ENCODE results near the gene CLDN18. TPM values are rescaled to one million over a fixed set of nuclear protein-coding genes. Genes with fewer than 3 reads are reported as not detected.

The CLDN18 gene
- total RNA-seq, 1 donor from 2014 or later, result 0.11 TPM

- intact Hi-C loops (cut with DNase I), result loop anchor here (1.0 to 5.0 kb wide), 2 partner anchors 51 to 104 kb away; partner anchors contain the start of gene DBR1
- peak in 1 of 2 donors; percentile 84 for DNase-seq (ENCODE audit: low spot score in 2 of 2)
- Histone ChIP-seq H3K27ac (no peak overlapping the region), H3K4me3 (no peak overlapping the region), H3K36me3 (peaks cover 43 to 65% of the 10 kb centered on the region in 2 donors), H3K9me3 (no peaks in the 10 kb centered on the region), H3K27me3 (no peaks in the 10 kb centered on the region), H3K4me1 (no peaks in the 10 kb centered on the region)
- TF ChIP-seq CTCF (IDR thresholded peaks at IDR 0.05), result peak; percentile 92 to 97 (median 93)
Measured at GRCh38 chr3:138068579-138069174, 58.7 kb downstream of the CLDN18 start.

- no peak for TF ChIP-seq CTCF (IDR thresholded peaks at IDR 0.05)
- Histone ChIP-seq H3K27me3 (no peaks in the 10 kb centered on the region), H3K27ac (no peak overlapping the region), H3K4me3 (no peak overlapping the region), H3K9me3 (no peaks in the 10 kb centered on the region), H3K4me1 (no peaks in the 10 kb centered on the region), H3K36me3 (peaks cover 34 to 58% of the 10 kb centered on the region in 2 donors)
- intact Hi-C loops (cut with DNase I), result no loop called here
- DNase-seq (ENCODE audit: low spot score in 2 of 2), result no peak
Measured at GRCh38 chr3:138070006-138070405, 60.0 kb downstream of the CLDN18 start.

- Histone ChIP-seq H3K4me1 (no peaks in the 10 kb centered on the region), H3K4me3 (no peak overlapping the region), H3K36me3 (peaks cover 35 to 50% of the 10 kb centered on the region in 2 donors), H3K27me3 (no peaks in the 10 kb centered on the region), H3K9me3 (no peaks in the 10 kb centered on the region), H3K27ac (no peak overlapping the region)
- intact Hi-C loops (cut with DNase I), result no loop called here
- TF ChIP-seq CTCF (IDR thresholded peaks at IDR 0.05), result no peak
- no peak for DNase-seq (ENCODE audit: low spot score in 2 of 2)
Measured at GRCh38 chr3:138072796-138073195, 62.8 kb downstream of the CLDN18 start.

- no peak for DNase-seq (ENCODE audit: low spot score in 2 of 2)
- Histone ChIP-seq H3K27me3 (no peaks in the 10 kb centered on the region), H3K4me1 (no peaks in the 10 kb centered on the region), H3K36me3 (peaks cover 57 to 68% of the 10 kb centered on the region in 2 donors), H3K9me3 (no peaks in the 10 kb centered on the region), H3K27ac (no peak overlapping the region), H3K4me3 (no peak overlapping the region)
- intact Hi-C loops (cut with DNase I), result no loop called here
- TF ChIP-seq CTCF (IDR thresholded peaks at IDR 0.05), result no peak
Measured at GRCh38 chr3:138078096-138078495, 68.1 kb downstream of the CLDN18 start.

GRCh38 chr3:138078901-138079344 lies 69.0 kb downstream of the CLDN18 start:
- no peaks in the 10 kb centered on the region for H3K27me3 ChIP-seq
- no peak overlapping the region for H3K4me3 ChIP-seq
- peaks cover 64 to 77% of the 10 kb centered on the region in 2 donors for H3K36me3 ChIP-seq
- H3K4me1 ChIP-seq, result no peaks in the 10 kb centered on the region
- intact Hi-C loops (cut with DNase I), result no loop called here
- TF ChIP-seq CTCF (IDR thresholded peaks at IDR 0.05), result no peak
- H3K27ac ChIP-seq, result no peak overlapping the region
- no peak for DNase-seq (ENCODE audit: low spot score in 2 of 2)
- no peaks in the 10 kb centered on the region for H3K9me3 ChIP-seq
